Activated CD4-positive, alpha-beta T cell treated with anti-CD3 and anti-CD28 coated beads, Interleukin-2, Interleukin-4, amounts not matched to agents 100 ng/mL and 50 ng/mL, durations not matched to agents 16 hours and 8 hours (primary cell): ENCODE results near the gene GEMIN8.

Source experiments
- DNase-seq: peaks from one replicate; pipeline ENCODE4 v3.0.0-alpha.2; 2020; ENCODE audit warnings: low spot score

Gene GEMIN8

GRCh38 chrX:14015941-14016340, 13.8 kb downstream of the GEMIN8 start:
- DNase-seq: no peak

GRCh38 chrX:14015294-14015693, 14.4 kb downstream of the GEMIN8 start:
- DNase-seq: no peak

GRCh38 chrX:14014526-14014925, 15.2 kb downstream of the GEMIN8 start:
- no peak for DNase-seq

GRCh38 chrX:14013054-14013453, 16.6 kb downstream of the GEMIN8 start:
- no peak for DNase-seq

- DNase-seq: no peak
These were observed 19.1 kb downstream of the GEMIN8 start for GRCh38 chrX:14010566-14010965.

- DNase-seq: no peak
These were observed 23.2 kb downstream of the GEMIN8 start for GRCh38 chrX:14006540-14006939.

- DNase-seq: no peak
These were observed 25.7 kb downstream of the GEMIN8 start for GRCh38 chrX:14003876-14004425.

- DNase-seq: no peak
These were observed 26.7 kb downstream of the GEMIN8 start for GRCh38 chrX:14003028-14003427.

GRCh38 chrX:13996650-13997049, 33.0 kb downstream of the GEMIN8 start:
- DNase-seq: no peak

- no peak for DNase-seq
These were observed 35.1 kb downstream of the GEMIN8 start for GRCh38 chrX:13994536-13995080.

- no peak for DNase-seq
These were observed 35.6 kb downstream of the GEMIN8 start for GRCh38 chrX:13994104-13994503.

GRCh38 chrX:13990126-13990800, 39.4 kb downstream of the GEMIN8 start:
- DNase-seq: no peak

GRCh38 chrX:13985697-13986435, 43.8 kb downstream of the GEMIN8 start:
- DNase-seq: peak; percentile 37

- DNase-seq: no peak
These were observed 46.0 kb downstream of the GEMIN8 start for GRCh38 chrX:13983734-13984133.

- DNase-seq: no peak
These were observed 61.5 kb downstream of the GEMIN8 start for GRCh38 chrX:13968198-13968597.

- no peak for DNase-seq
These were observed 62.1 kb downstream of the GEMIN8 start for GRCh38 chrX:13967636-13968035.

- no peak for DNase-seq
These were observed 62.9 kb downstream of the GEMIN8 start for GRCh38 chrX:13966793-13967125.

GRCh38 chrX:13966071-13966792, 63.5 kb downstream of the GEMIN8 start:
- no peak for DNase-seq

- DNase-seq: no peak
These were observed 64.2 kb downstream of the GEMIN8 start for GRCh38 chrX:13965531-13965930.

- DNase-seq: no peak
These were observed 72.7 kb downstream of the GEMIN8 start for GRCh38 chrX:13956998-13957397.
